Esophagus (tissue), 2 donors: ENCODE results near the gene NOTCH2NLA. TPM values are rescaled to one million over a fixed set of nuclear protein-coding genes. Genes with fewer than 3 reads are reported as not detected.
A peak's percentile ranks its signal among the peaks of the same experiment; 100 is the strongest.
"Not testable (repeated sequence)": the region's sequence is repeated elsewhere in the genome, so short reads cannot be mapped to it uniquely, and the experiment has no call there.

Experiments used
- H3K27ac ChIP-seq, 2 donors: one replicate each; pipeline ENCODE4 v1.5.1; 2013; ENCODE audit warnings: low read depth in 2 of 2, mild to moderate bottlenecking in 2 of 2, inconsistent platforms in 1 of 2, low read length in 1 of 2, moderate library complexity in 1 of 2
- H3K27me3 ChIP-seq, 2 donors: one replicate each; pipeline ENCODE4 v1.6.1; 2013; ENCODE audit warnings: low read length in 2 of 2, control low read depth in 1 of 2, mild to moderate bottlenecking in 1 of 2; ENCODE audit not compliant: insufficient read depth in 2 of 2, control insufficient read depth in 1 of 2
- H3K36me3 ChIP-seq, 2 donors: one replicate each; pipeline ENCODE4 v1.6.1; 2013; ENCODE audit warnings: low read length in 1 of 2; ENCODE audit not compliant: control insufficient read depth in 2 of 2, insufficient read depth in 2 of 2
- H3K4me1 ChIP-seq, 2 donors: one replicate each; pipeline ENCODE4 v1.6.1; 2013; ENCODE audit warnings: low read length in 1 of 2; ENCODE audit not compliant: control insufficient read depth in 2 of 2, insufficient read depth in 2 of 2
- H3K4me3 ChIP-seq, 2 donors: one replicate each; pipeline ENCODE4 v1.5.1; 2013; ENCODE audit warnings: low read length in 2 of 2, mild to moderate bottlenecking in 2 of 2, low read depth in 1 of 2, moderate library complexity in 1 of 2
- H3K9me3 ChIP-seq, 2 donors: one replicate each; pipeline ENCODE4 v1.6.1; 2013; ENCODE audit warnings: mild to moderate bottlenecking in 2 of 2, low read depth in 1 of 2, low read length in 1 of 2, moderate library complexity in 1 of 2; ENCODE audit not compliant: control insufficient read depth in 2 of 2, insufficient read depth in 1 of 2
- WGBS, 2 donors: extraction: QIAGEN DNeasy Blood & Tissue Kit; methylation state at CpG; one replicate each; pipeline ENCODE4 v1.1.7; 2013; 5-methylcytosine and 5-hydroxymethylcytosine counted together
- polyA plus RNA-seq, 2 donors: library from polyadenylated mRNA; stranded (reverse); fragments of 200-250 nt; gene quantifications; one replicate each; pipeline ENCODE4 v1.2.3, GENCODE V29; 2013
- donor health status: healthy with polysubstance abuse.
- donor health status: Bipolar disorder and iron deficiency.

The NOTCH2NLA gene
- polyA plus RNA-seq, result 10 to 100 TPM; 19.0 to 25.2 TPM

GRCh38 chr1:146228710-146229477 is at the start of gene NOTCH2NLA:
NOTCH2NLA (minus strand) TSS chr1:146229021; CDS start chr1:146189337, 39,684 bp downstream.
- not testable (repeated sequence) for H3K36me3 ChIP-seq, H3K4me1 ChIP-seq, H3K9me3 ChIP-seq, H3K27me3 ChIP-seq
- Histone ChIP-seq H3K4me3 (peak within 1 kb of the TSS; percentile 60 to 66), H3K27ac (peak within 1 kb of the TSS; percentile 21 to 74)
- WGBS, 2 donors, result 1% methylated on average over 17 to 34 of the region's 72 CpGs

GRCh38 chr1:146278346-146278745 is 49.5 kb upstream of the NOTCH2NLA start:
- not testable (repeated sequence) for H3K4me1 ChIP-seq, H3K27me3 ChIP-seq, H3K36me3 ChIP-seq, H3K27ac ChIP-seq, H3K9me3 ChIP-seq, H3K4me3 ChIP-seq
- WGBS, 2 donors, result no CpG with 5 or more reads among the region's 3 CpGs

- not testable (repeated sequence) for H3K27ac ChIP-seq, H3K27me3 ChIP-seq, H3K4me1 ChIP-seq, H3K36me3 ChIP-seq, H3K4me3 ChIP-seq, H3K9me3 ChIP-seq
- WGBS, 2 donors, result no CpG with 5 or more reads among the region's 2 CpGs
Observed at GRCh38 chr1:146277087-146277486, 48.3 kb upstream of the NOTCH2NLA start.

GRCh38 chr1:146274083-146274482 is 45.3 kb upstream of the NOTCH2NLA start:
- not testable (repeated sequence) for H3K27me3 ChIP-seq, H3K4me3 ChIP-seq, H3K4me1 ChIP-seq, H3K9me3 ChIP-seq, H3K27ac ChIP-seq, H3K36me3 ChIP-seq
- WGBS, 2 donors, result no CpG with 5 or more reads among the region's 3 CpGs

- not testable (repeated sequence) for H3K4me1 ChIP-seq, H3K9me3 ChIP-seq, H3K27me3 ChIP-seq, H3K27ac ChIP-seq, H3K36me3 ChIP-seq, H3K4me3 ChIP-seq
- WGBS, 2 donors, result no CpG with 5 or more reads among the region's 5 CpGs
Observed at GRCh38 chr1:146273194-146273593, 44.4 kb upstream of the NOTCH2NLA start.

- WGBS, 2 donors, result no CpG with 5 or more reads among the region's 3 CpGs
- not testable (repeated sequence) for H3K27me3 ChIP-seq, H3K4me1 ChIP-seq, H3K27ac ChIP-seq, H3K36me3 ChIP-seq, H3K9me3 ChIP-seq, H3K4me3 ChIP-seq
Observed at GRCh38 chr1:146272734-146273133, 43.9 kb upstream of the NOTCH2NLA start.

GRCh38 chr1:146271977-146272376 is 43.2 kb upstream of the NOTCH2NLA start:
- not testable (repeated sequence) for H3K27ac ChIP-seq, H3K9me3 ChIP-seq, H3K4me1 ChIP-seq, H3K27me3 ChIP-seq, H3K36me3 ChIP-seq, H3K4me3 ChIP-seq
- WGBS, 2 donors, result no CpG with 5 or more reads among the region's 2 CpGs

GRCh38 chr1:146270129-146270528 is 41.3 kb upstream of the NOTCH2NLA start:
- not testable (repeated sequence) for H3K27me3 ChIP-seq, H3K36me3 ChIP-seq, H3K27ac ChIP-seq, H3K9me3 ChIP-seq, H3K4me3 ChIP-seq, H3K4me1 ChIP-seq
- WGBS, 2 donors, result no CpG with 5 or more reads among the region's 9 CpGs

- not testable (repeated sequence) for H3K4me3 ChIP-seq, H3K36me3 ChIP-seq, H3K9me3 ChIP-seq, H3K4me1 ChIP-seq, H3K27me3 ChIP-seq, H3K27ac ChIP-seq
- WGBS, 2 donors, result no CpG with 5 or more reads among the region's 2 CpGs
Observed at GRCh38 chr1:146266179-146266748, 37.4 kb upstream of the NOTCH2NLA start.

- not testable (repeated sequence) for H3K4me1 ChIP-seq, H3K27me3 ChIP-seq, H3K27ac ChIP-seq, H3K4me3 ChIP-seq, H3K9me3 ChIP-seq, H3K36me3 ChIP-seq
- WGBS, 2 donors, result no CpG with 5 or more reads among the region's 3 CpGs
Observed at GRCh38 chr1:146264761-146265160, 35.9 kb upstream of the NOTCH2NLA start.
